GM19328 (cell line): ENCODE measurements around the gene ABO.
"Not testable (repeated sequence)": the region's sequence is repeated elsewhere in the genome, so short reads cannot be mapped to it uniquely, and the experiment has no call there.

Experiments
- ATAC-seq: cut with Tn5 transposase; IDR thresholded peaks from one replicate; pipeline ENCODE4 v1.9.1; 2021; ENCODE audit warnings: mild to moderate bottlenecking, moderate library complexity; ENCODE audit not compliant: unreplicated experiment

Gene ABO

DNA sequence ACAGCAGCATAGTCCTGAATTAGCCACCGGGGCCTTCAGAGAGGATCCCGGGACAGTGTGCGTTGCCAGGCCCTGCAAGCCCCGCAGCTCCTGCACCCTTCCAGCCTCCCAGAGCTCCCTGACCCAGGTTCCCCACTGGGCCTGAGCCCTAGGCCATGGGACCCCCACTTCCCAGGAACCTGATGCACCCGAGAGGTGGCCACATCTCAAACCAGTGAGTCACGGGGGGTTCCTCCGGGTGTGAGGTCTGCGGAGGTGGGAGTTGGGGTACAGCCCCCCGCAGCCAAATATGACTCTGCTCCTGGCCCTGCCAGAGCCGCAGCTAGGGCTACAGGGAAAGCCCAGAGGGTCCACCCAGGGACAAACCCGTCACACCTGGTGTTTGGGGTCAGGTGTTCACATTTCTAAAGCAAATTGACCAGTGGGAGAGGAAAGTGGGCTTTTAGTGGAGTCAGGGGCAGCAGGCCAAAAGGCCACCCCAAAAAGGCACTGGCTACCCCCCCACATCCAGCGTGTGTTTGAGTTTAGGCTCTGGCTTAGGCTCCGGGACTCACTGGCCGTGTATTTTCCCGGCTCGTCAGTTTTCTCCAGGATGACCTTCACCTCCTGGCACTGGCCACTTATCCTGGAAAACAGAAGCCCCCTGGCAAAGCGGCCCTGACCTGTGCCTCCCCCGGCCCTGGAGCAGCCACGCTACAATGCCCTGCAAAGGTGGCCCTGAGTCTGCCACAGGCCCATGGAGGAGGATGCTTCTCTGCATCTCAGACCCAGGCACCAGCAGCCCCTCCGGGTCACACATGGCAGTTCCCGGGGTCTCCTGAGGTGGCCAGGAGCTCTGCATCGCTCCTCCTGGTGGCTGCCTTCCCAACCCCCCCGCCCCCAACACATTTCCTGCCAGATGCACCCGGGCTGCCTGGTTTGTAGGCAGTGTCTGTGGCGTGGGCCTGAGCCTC lies 48.5 kb downstream of the ABO start:
- no peak for ATAC-seq

DNA sequence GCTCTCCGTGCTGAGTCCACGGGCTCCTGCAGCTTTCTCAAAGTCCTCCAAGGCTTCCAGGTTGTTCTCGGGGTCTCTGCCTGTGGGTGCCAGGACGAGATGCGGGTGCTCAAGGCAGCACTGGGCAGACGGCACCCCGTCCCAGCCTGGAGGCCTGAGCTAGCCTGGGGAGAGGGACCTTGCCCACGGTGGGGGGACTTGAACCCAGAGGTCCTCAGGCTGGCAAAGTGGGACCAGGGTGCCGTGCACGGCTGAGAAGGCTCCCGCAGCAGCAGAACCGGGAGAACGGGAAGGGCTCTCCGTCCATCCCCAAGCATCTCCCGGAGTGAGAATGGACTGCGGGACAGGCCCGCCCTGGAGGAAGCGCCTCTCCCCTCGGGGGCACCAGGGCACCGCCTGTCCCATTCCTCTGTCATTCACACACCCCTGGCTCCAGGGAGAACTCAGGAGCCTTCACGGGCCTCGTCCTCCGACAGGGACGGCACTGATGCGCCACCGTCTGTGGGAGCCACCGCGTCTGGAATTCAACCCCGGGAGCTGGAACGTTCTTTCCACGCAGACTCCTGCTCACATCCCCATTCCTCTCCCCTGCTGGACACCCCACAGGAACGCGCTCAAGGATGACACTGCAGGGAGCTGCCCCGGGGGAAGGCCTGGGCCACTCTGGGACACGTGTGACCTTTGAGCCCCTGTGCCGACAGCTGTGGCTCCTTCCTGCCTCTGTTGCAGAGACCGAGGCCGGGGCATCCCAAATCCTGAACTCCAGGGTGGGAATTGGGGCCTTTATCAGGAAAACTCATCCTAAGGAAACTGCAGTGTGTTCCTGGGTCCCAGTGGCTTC lies 49.6 kb downstream of the ABO start:
- no peak for ATAC-seq

DNA sequence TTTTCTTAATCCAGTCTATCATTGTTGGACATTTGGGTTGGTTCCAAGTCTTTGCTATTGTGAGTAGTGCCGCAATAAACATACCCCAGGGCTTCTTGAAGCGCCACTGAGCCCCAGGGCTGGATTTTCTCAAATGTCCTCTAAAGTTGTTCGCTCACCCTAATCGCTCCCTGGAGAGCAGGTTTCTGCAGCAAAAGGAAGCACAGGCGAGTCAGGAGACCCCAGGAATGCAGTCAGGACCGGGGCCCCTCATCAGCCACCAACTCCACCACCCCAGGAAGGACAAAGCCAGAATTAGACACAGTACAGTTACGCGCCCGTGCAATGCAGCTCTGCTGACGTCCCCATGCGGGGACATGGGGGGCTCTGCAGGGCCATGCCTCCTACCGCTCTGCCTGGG lies 50.2 kb downstream of the ABO start:
- no peak for ATAC-seq

DNA sequence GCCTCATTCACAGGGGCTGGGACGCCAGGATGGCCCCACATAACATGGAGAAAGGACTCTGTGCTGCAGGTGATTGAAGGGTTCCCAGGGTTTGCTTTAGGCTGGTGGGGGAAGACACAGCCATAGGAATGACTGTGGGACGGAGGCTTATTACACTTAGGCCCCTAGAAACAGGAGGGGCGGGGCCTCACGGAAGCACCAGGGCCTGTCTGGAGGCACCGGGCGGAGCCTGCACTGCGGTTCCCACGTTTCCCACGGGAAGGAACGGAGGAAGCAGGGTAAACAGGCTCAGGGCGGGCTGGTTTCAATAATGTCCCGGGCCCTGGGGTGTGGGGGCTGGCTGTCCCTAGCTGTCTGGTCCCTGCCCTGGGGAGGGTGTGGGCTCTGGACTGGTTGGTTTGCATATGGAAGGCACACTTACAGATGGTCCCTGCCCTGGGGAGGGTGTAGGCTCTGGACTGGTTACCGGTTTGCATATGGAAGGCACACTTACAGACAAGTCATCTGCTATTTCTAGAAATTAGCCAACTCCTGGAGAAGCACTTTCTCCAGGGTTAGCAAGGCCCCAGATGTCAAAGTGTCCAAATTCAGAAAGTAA lies 51.7 kb downstream of the ABO start:
- ATAC-seq, result not testable (repeated sequence)

DNA sequence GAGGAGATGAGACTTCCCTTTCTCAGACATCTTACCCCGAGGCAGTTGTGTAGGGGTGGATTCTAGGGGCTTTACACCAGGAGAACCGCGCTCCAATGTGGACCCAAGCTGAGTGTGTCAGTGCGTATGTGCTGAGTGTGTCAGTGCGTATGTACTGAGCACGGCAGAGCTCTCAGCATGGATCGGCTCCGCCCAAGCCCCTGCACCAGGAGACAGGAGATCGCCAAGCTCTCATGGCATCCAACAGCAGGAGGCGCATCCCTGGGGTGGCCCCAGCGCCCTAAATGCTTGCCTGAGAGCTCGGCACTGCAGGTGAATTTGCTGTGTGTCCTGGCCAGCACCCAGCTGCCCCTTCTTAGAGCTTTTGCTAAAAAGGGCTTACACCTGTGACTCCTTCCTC lies 53.0 kb downstream of the ABO start:
- ATAC-seq, result not testable (repeated sequence)

DNA sequence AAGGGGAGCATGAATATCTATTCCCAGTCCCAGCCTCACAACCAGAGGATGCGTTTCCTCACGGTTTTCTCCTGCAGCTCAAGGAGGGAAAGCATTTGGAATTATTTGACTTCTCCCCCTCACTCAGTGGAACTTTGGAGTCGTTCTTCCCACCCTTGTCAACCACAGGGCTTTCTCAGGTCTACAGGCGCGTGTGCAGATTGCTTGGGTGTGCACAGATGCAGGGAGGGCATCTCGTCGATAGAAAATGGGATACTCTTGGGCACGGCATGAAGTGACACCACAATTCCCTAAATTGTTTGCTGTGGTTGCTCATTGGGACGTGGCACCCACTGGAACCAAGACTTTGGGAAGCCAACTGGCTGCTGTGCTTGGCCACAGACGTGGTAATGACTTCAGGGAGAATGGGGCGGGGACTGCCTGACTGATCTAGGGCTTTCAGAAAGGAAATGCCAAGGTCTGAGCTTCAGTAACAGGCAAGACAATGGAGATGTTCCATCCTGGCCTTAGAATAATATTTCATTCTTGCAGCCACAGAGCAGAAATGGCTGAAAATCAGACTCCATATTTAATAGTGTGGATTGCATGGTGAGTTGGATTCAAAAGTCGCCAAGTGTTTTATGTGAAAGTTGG lies 53.7 kb downstream of the ABO start:
- no peak for ATAC-seq

DNA sequence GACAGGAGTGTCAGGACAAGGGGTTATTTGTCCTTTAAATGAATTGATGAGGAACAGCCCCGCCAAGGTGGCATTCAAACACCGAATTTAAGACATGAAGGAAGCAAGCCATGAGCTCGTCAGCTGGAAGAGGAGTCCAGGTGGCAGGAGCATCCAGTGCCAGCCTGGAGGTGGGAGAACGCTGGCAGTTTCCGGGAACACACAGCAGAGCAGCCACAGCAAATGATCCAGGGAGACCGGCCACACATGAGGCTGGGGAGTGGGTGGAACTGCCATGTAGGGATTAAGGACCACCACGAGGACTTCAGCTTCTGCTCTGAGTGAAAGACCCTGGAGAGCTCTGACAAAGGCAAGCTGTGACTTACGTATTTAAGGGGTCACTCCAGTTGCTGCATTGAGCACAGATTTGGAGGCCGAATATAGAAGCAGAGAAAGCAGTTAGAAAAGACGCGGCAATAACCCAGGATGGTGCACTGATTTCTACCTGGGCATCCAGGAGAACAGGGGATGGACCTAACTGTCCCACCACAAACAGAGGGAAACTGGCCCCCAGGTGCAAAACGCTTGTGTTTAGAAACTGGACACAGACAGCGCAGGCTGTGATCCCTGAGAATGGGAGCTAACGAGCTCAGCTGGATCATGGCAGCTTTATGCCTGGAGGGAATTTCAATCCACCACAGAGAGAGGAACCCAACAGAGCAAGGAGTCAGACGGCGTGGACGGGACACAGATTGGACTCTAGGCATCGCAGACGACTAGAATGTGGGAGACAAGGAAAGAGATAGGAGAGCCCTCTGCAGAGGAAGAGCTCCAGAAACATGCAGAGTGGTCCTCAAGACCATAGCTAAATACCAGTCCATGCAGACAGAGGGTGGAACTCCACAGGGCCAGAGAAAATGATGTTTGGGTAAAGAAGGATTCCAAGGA lies 56.7 kb downstream of the ABO start:
- ATAC-seq, result not testable (repeated sequence)

DNA sequence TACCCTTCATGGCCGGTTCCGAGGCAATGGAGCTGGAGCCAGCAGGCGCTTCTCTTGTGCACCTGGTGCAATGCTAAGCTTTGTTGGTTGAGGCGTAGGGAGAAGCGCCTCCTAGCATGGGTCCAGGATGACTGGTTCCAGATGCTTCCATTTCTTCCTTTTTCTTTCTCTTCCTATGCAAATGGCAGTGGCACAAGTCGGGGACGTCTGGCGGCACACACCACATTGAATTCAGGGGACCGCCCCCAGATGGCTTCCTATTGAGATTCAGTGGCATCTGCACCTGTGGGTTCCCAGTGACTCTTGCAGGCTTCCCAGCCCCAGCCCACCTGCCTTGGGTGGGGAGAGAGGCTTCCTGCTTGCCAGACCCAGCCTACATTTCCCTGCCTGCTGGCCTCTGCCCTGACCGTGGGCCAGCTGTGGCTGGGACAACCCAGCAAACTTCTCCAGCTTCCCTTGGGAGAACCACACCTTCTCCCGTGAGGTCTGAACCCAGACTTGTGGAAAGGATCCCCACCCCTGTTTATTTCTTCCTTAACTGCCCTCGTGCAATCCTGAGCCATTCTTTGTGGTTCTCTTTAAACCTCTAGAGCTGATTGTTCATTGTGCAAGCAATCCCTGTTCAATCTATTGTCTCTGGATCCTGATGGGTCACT lies 57.5 kb downstream of the ABO start:
- not testable (repeated sequence) for ATAC-seq

DNA sequence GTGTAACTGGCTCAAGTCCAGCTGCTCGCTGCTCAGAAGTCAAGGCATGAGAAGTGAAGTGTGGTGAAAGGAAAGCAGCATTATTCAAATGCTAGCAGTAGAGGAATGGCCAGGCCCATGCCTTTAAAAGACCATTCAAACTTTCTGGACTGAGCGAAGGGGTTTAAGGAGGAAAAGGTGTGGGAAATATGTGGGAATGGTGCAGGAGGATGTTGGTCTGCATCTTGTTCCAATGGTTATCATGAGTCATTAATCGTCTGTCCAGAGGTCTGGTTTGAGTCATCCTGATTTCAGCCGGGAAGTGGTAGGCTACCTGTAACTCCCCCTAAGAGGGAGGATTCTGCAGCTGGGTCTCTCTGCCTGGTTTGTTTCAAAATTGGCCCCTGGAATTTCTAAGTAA lies 60.7 kb downstream of the ABO start:
- ATAC-seq, result not testable (repeated sequence)

DNA sequence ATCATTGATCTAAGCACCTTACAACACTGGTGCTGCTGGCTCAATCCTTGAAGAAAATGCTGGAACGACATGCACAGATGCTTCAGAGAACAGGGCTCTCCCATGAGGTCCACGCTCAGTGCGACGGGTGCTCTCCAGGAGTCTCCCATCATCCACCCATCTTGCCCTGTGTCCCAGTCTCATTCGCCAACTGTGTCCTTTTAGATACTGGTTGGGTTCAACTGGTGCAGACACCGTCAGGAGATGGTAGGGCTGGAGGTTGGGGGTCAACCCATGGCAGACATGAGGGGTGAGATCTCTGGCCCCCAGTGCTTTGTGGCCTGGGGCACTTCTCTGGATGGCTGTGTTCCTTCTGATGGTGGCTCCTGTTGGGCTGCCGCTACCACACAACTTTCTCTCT lies 64.4 kb downstream of the ABO start:
- no peak for ATAC-seq

DNA sequence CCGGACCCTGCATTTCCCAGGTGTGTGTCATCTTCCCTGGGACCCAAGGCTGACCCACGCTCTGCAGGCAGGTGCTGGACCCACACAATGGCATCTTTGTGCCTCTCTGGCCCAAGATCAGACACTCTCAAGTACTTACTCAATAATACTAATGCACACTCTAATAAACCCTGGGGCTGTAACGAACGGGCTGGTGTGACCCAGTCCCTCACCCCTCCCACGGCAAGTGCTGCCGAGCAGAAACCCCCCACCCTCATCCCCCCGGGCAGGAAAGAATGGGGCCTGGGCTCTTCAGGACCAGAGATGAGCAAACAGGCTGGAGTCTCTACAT lies 64.8 kb downstream of the ABO start:
- ATAC-seq, result no peak

DNA sequence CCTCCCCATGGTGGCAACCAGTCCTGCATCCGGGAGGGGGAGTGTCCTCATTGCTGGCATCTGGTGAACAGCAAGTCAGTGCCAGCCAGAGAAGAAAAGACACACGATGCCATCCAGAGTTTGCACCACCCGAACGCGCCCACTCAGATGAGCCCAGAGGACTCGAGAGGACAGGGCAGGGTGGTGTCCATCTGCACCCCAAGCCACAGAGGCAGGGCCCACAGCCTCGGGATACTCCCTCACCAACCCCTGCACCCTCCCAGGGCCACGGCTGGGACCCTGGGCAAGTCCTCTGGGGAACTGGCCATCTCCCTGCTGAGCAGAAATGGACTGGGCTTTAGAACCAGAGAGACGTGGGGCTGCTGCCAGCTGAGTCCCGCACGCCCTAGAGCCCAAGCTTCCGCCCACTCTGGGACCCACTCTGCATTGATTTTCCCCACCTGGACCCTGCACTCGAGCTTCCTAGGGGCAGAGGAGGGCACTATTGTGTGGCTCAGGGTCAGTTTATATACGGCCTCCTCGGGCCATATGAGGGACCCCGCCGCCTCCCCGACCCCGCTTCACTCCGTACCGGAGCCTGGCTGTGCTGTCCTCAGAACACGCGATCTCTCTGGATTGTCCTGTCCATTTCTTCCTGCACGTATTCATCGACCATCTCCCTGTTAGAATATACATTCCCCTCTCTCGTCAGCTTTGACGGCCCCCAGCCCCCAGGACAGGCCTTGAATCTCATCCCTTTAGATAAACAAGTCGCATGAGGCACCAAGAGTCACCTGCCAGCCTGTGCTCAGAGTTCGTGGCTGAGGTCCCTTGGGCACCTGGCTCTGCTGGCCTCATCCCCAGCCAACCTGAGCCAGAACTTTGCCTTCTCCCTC lies 65.4 kb downstream of the ABO start:
- not testable (repeated sequence) for ATAC-seq

DNA sequence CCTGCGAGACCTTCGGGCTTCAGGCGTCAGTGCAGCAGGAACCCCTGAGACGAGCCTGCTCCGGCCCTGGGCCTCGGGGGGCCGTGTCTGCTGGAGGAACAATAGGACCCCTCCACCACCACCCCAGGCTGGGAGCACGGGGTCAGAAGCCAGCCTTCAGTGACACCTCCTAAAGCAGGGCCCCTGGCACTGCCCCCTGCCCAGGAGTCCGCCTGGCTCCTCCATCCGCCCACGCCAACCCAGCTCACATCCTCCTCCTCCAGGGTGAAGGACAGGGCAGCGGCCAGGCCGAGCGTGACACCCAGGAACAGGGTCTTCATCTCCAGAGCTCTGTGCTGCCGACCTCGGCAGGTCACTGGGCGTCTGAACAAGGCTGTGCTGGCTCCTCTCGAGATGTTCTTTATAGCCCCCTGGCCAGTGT lies 66.1 kb downstream of the ABO start, which contains the start of gene OBP2B:
TSS of gene OBP2B (minus strand) at position 371 of the 421 bp plus-strand sequence. CDS start at position 320, 51 bp downstream.
- not testable (repeated sequence) for ATAC-seq

DNA sequence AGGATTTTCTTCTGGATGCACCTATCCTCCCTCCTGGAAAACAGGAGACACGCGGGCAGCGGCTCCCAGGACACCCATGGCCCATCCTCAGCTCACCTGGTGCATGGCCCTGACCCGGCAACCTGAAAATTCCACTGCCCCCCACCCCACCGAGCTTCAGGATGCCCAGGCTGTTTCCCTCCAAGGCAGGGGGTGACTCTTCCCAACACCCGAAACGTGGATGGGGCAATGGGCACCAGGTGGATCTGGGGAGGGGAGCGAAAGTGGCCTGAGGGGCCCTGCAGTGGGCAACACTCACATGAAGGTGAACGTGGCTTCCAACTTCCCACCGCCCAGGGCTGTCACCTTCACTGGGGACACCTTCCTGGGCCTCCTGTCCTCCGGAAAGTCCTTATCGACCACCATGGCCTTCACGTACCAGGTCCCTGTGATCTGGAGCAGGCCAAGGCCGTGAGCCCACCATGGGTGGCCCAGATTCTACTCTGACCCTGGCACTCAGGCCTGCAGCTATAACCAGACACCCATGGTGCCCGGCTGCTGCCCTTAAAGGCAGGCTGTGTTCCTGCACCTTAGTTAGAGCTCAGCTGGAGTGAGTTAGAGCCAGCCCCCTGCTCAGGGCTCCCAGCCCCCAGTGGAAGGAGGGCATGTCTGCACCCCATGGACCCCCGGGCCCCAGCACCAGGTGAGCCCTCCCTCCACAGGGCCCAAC lies 66.7 kb downstream of the ABO start:
- not testable (repeated sequence) for ATAC-seq

DNA sequence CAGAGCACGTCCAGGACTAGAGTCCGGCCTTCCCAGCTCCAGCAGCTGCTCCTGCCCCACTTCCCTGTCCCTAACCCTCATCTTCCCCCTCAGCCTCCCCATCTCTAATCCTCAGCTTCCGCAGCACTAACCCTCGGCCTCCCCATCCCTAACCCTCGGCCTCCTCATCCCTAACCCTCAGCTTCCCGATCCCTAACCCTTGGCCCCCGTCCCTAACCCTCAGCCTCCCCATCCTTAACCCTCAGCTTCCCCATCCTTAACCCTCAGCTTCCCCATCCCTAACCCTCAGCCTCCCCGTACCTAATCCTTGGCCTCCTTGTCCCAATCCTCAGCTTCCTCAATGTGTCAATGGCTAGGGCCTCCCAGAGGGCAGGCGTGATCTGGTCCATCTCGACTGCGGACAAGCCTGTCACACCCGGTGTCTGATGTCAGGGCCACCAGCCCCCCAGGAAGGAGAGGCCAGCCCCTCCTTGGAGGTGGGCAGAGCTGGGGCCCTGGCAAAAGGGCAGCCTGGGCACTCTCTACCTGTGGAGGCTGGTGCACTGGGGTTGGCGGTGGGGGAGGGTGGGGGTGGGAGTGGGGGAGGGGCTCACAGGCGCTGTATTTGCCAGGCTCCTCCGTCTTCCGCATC lies 67.3 kb downstream of the ABO start:
- no peak for ATAC-seq

DNA sequence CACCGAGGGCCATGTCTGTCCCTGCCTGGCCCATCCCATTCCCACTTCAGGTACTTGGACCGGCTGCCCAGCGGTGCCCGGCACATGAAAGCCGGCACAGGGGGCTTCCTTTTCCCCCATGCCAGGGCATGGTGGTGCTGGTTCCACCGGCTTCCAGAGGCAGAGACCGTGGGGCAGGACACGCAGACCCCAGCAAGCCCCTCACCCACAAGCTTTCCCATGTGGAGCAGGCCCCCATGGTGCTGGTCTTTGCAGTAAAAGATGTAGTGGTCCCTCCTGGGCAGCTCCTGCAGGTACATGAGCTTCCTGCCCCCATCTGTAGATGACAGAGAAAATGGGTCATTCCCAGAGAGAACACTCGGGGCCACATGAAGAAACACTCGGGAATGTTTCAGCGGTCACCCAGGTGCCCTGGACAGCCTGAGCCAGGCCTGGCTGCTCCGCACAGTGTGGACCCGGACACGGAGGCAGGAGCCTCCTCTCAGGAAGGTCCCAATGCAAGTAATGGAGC lies 67.9 kb downstream of the ABO start:
- ATAC-seq, result no peak
